Smooth muscle cell (in vitro differentiated cells): ENCODE measurements around the gene TBXT. TPM values are rescaled to one million over a fixed set of nuclear protein-coding genes. Genes with fewer than 3 reads are reported as not detected.

ENCODE experiments used
- DNase-seq: peaks from one replicate; lab custom pipeline; 2025; ENCODE audit not compliant: unreplicated experiment; lab: John Stamatoyannopoulos, UW
- H2AFZ ChIP-seq: fragments of 200-600 bp; sonication (generic); 2 replicates; pipeline ENCODE4 v1.6.0; 2016; ENCODE audit warnings: antibody characterized with exemption, low read depth, mild to moderate bottlenecking
- H3F3A ChIP-seq: fragments of 200-600 bp; sonication (generic); 2 replicates; pipeline ENCODE4 v1.6.0; 2017; ENCODE audit warnings: antibody characterized with exemption, low read depth
- H3K27ac ChIP-seq: fragments of 200-600 bp; sonication (generic); 2 replicates; pipeline ENCODE4 v1.5.1; 2016; ENCODE audit warnings: low read depth, mild to moderate bottlenecking
- H3K27me3 ChIP-seq: fragments of 200-600 bp; sonication (generic); 2 replicates; pipeline ENCODE4 v1.6.1; 2016; ENCODE audit warnings: low read depth, mild to moderate bottlenecking
- H3K36me3 ChIP-seq: fragments of 200-600 bp; sonication (generic); 2 replicates; pipeline ENCODE4 v1.5.1; 2016; ENCODE audit warnings: low read depth
- H3K4me1 ChIP-seq: fragments of 200-600 bp; sonication (generic); 2 replicates; pipeline ENCODE4 v1.5.1; 2016; ENCODE audit warnings: low read depth
- H3K4me2 ChIP-seq: fragments of 200-600 bp; sonication (generic); 2 replicates; pipeline ENCODE4 v1.6.0; 2016; ENCODE audit warnings: mild to moderate bottlenecking
- H3K4me3 ChIP-seq: fragments of 200-600 bp; sonication (generic); 2 replicates; pipeline ENCODE4 v1.5.1; 2016; ENCODE audit warnings: mild to moderate bottlenecking
- H3K79me2 ChIP-seq: fragments of 200-600 bp; sonication (generic); 2 replicates; pipeline ENCODE4 v1.6.0; 2016; ENCODE audit warnings: low read depth, mild to moderate bottlenecking
- H3K9ac ChIP-seq: fragments of 200-600 bp; sonication (generic); 2 replicates; pipeline ENCODE4 v1.6.0; 2016; ENCODE audit warnings: low read depth
- H3K9me3 ChIP-seq: fragments of 200-600 bp; sonication (generic); replicated peaks from 2 replicates; pipeline ENCODE4 v1.5.1; 2016; ENCODE audit warnings: low read depth
- H4K20me1 ChIP-seq: fragments of 200-600 bp; sonication (generic); 2 replicates; pipeline ENCODE4 v1.6.0; 2016; ENCODE audit warnings: low read depth
- WGBS: methylation state at CpG from one replicate; pipeline ENCODE4 v1.1.7; 2016; ENCODE audit warnings: low lambda C conversion rate; 5-methylcytosine and 5-hydroxymethylcytosine counted together
- polyA plus RNA-seq: library from polyadenylated mRNA; unstranded; fragments of >200 nt; fragmentation: Nextera tagmentation; extraction: Ambion mirVana; gene quantifications from 2 replicates; pipeline ENCODE4 v1.2.1, GENCODE V29; 2016
- total RNA-seq: library from RNA; depleted of rRNA; stranded (reverse); fragments of >200 nt; gene quantifications from 2 replicates; pipeline ENCODE4 v1.2.3, GENCODE V29; 2014
- TF ChIP-seq, protein P1 (sequence below): fragments of 200-600 bp; sonication (generic); IDR thresholded peaks from 2 replicates; pipeline ENCODE4 v1.5.1; 2017; ENCODE audit warnings: borderline replicate concordance, mild to moderate bottlenecking, antibody characterized with exemption; ENCODE audit not compliant: insufficient read depth, poor library complexity, severe bottlenecking

TBXT gene
- total and polyA plus RNA-seq, 2 experiments from 2014 or later, result not detected

DNA sequence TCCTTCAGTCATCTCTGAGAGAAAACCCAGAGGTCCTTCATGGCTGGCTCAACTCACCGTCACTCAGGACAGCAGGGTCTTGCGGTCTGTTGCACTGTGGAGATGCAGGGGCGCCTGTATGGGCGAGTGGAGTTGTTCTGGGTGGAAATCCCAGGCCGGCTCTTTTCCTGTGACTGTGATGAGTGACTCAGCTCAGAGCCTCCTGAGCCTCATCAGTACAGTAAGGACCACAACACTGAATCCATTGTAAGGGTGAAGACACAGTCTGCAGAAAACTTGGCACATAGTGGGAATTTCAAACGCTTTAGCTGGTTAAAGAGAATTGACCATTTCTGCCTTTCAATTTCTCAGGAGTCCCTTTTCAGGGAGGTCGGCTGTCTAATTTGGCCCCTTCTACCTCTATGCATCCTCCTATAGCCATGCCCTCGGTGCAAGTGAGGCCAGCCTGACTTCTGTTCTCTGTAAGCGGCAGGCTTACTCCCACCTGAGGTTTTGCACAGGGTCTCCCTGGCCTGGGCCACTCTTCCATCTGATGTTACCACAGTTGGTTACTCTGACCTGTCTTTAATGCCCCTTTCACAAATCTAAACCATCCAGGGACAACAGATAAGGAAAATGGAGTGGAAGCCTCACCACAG, 35.5 kb upstream of the TBXT start:
- TF ChIP-seq, protein P1, sequence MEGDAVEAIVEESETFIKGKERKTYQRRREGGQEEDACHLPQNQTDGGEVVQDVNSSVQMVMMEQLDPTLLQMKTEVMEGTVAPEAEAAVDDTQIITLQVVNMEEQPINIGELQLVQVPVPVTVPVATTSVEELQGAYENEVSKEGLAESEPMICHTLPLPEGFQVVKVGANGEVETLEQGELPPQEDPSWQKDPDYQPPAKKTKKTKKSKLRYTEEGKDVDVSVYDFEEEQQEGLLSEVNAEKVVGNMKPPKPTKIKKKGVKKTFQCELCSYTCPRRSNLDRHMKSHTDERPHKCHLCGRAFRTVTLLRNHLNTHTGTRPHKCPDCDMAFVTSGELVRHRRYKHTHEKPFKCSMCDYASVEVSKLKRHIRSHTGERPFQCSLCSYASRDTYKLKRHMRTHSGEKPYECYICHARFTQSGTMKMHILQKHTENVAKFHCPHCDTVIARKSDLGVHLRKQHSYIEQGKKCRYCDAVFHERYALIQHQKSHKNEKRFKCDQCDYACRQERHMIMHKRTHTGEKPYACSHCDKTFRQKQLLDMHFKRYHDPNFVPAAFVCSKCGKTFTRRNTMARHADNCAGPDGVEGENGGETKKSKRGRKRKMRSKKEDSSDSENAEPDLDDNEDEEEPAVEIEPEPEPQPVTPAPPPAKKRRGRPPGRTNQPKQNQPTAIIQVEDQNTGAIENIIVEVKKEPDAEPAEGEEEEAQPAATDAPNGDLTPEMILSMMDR, result no peak
- DNase-seq, result no peak
- H3K79me2 ChIP-seq, result no peaks in the 10 kb centered on the region
- no peak overlapping the region for H3K9ac ChIP-seq
- H3K4me2 ChIP-seq, result no peak overlapping the region
- H3F3A ChIP-seq, result no peaks in the 10 kb centered on the region
- H3K27me3 ChIP-seq, result peaks cover 4% of the 10 kb centered on the region
- no peak overlapping the region for H3K27ac ChIP-seq
- WGBS, result 59% methylated on average over 9 of the region's 9 CpGs
- H3K9me3 ChIP-seq, result no peaks in the 10 kb centered on the region
- no peak overlapping the region for H3K4me3 ChIP-seq
- no peak overlapping the region for H2AFZ ChIP-seq
- no peaks in the 10 kb centered on the region for H3K4me1 ChIP-seq
- no peaks in the 10 kb centered on the region for H4K20me1 ChIP-seq
- H3K36me3 ChIP-seq, result no peaks in the 10 kb centered on the region

DNA sequence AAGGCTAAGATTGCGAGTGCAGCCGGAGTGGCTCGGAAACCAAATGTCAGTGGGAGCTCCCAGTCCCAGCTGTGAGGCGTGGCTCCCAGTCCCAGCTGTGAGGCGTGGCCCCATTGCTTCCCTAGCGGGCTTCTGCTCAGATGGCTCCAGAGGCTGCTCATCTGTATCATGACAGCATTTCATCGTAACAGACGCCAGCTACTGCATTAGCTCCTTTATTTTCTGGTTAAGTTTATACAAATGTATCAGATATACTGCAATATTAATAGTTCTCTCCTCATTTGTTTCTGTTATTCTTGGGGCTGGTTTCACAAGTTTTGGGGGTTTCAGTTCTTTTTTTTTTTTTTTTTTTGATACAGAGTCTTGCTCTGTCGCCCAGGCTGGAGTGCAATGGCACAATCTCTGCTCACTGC, 34.7 kb upstream of the TBXT start:
- H3K9me3 ChIP-seq, result no peaks in the 10 kb centered on the region
- no peak overlapping the region for H3K27ac ChIP-seq
- no peak overlapping the region for H3K4me2 ChIP-seq
- no peaks in the 10 kb centered on the region for H3K79me2 ChIP-seq
- peaks cover 7% of the 10 kb centered on the region for H3K4me1 ChIP-seq
- H3K27me3 ChIP-seq, result peaks cover 11% of the 10 kb centered on the region
- H2AFZ ChIP-seq, result no peak overlapping the region
- 93% methylated on average over 9 of the region's 9 CpGs for WGBS
- TF ChIP-seq, protein P1, result no peak
- H3K36me3 ChIP-seq, result no peaks in the 10 kb centered on the region
- no peaks in the 10 kb centered on the region for H3F3A ChIP-seq
- no peaks in the 10 kb centered on the region for H4K20me1 ChIP-seq
- H3K9ac ChIP-seq, result no peak overlapping the region
- no peak for DNase-seq
- H3K4me3 ChIP-seq, result no peak overlapping the region

DNA sequence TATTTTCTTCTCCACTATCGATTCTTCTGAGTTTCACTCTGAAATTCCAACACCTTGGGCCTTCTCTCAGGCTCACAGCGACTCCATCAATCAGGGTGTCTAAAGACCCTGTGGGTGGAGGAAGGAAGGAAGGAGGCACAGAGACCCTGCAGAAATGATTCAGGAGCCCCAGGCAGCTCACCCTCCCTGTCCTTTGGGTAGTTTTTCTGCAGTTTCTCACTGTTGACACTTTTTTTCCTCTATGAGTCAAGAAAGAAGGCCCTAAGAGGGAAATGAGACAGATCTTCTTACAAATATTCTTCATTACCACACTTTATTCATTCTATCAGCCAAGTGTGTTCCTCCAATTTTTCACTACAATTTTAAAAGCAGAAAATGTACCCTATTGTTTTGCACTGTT, 34.2 kb upstream of the TBXT start:
- H3K9ac ChIP-seq, result no peak overlapping the region

More for the DNA sequence above, 34.2 kb upstream of the TBXT start:
- Histone ChIP-seq H2AFZ (no peak overlapping the region), H3K4me3 (no peak overlapping the region), H3K27ac (no peak overlapping the region), H3K79me2 (no peaks in the 10 kb centered on the region), H4K20me1 (no peaks in the 10 kb centered on the region), H3K4me1 (peaks cover 11% of the 10 kb centered on the region), H3K9me3 (no peaks in the 10 kb centered on the region), H3K36me3 (no peaks in the 10 kb centered on the region), H3K4me2 (no peak overlapping the region), H3K27me3 (peaks cover 16% of the 10 kb centered on the region), H3F3A (no peaks in the 10 kb centered on the region)
- WGBS, result 78% methylated on average over 2 of the region's 2 CpGs
- TF ChIP-seq, protein P1, result no peak
- no peak for DNase-seq
